Activated CD4-positive, CD25-positive, alpha-beta regulatory T cell treated with anti-CD3 and anti-CD28 coated beads, Interleukin-2, amount 50 U/mL, for 16 hours (primary cell): ENCODE measurements around the gene LZTFL1.
"Not testable (repeated sequence)": the region's sequence is repeated elsewhere in the genome, so short reads cannot be mapped to it uniquely, and the experiment has no call there.

ENCODE experiments used
- DNase-seq: peaks from one replicate; pipeline ENCODE4 v3.0.0-alpha.2; 2020; ENCODE audit warnings: low read depth, low spot score

Gene LZTFL1

DNA sequence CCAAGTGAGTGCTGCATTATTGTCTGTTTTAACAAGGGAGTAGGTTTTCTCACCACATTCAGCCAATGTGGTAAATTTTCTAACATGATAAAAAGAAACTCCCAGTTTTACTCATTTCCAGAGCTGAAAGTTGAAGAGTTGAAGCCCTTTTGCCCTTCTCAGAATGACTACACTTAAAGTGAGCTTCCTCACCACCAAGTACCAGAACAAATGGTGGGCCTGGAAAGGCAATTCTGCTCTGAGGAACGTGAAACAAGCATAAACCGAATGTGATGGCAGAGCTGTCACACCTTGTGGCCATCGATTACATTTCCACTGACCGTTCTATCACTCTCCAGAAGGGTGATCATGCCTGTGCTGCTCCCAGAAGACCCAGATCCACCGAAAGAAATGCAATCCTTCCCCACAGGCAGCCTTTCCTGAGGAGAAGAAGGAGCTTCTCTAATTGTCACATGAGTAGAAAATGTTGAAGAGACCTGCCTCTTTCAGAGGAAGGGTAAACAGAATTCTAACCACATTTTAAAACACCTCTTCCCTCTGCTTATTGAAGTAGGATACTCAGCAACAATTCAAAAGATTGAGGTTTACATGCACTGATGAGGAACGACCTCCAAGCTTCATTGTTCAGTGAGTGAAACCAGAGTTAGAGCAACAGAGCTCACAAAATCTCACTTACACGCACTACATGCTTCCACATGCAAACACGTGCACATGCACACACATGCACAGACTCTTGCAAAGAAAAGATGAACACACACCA lies 23.0 kb upstream of the LZTFL1 start:
- DNase-seq, result no peak

DNA sequence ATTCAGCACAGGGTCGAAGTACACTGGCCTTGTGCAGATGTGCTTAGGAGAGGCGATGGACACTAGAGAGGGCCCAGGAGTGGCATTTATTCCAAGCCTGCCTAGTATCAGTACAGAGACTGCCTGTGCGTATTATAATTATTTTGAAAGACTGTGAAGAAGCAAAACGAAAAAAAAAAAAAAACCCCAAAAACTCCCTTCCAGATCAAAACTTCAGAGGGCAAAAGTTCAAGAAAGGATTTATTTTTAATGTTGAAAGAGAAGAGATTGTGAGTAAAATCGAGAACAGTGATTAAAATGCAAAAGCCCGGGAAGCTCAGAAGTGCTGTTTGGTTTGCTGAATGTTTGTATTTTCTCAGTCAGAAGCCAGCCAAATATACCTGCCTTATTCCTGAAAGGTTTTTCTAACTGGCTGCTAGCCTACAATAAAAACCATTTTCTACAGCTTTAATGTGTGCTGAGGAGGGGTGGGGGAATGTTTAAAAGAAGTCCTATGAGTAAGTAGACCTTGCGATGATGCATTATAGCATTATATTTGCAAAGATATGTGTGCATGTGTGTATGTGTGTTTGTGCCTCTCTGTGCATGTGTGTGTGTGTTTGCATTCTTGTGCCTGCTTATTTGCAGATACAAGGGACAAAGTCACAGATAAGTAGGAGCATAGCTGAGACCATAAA lies 19.3 kb upstream of the LZTFL1 start:
- DNase-seq, result no peak

DNA sequence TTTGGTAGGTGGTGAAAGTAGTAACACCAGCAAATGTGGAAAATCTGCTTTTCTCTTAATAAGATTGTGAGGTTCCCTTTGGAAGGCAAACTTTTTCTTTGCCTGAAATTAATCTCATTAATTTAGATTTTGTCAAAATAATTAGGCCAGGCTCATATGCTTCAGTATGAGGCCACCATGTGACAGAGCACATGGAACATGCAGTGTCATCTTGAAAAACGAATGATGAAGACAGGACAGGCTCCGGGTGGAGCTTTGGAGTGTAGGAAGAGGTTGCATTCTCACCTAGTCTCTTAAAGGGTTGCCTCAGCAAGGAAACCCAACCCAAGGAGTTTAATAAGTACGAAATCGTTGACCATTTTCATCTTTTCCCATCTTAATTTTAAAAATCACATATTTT lies 18.6 kb upstream of the LZTFL1 start:
- DNase-seq, result no peak

GRCh38 chr3:45858809-45859543 lies 17.1 kb upstream of the LZTFL1 start:
- no peak for DNase-seq

- not testable (repeated sequence) for DNase-seq
Observed at GRCh38 chr3:45857024-45857423, 15.1 kb upstream of the LZTFL1 start.

DNA sequence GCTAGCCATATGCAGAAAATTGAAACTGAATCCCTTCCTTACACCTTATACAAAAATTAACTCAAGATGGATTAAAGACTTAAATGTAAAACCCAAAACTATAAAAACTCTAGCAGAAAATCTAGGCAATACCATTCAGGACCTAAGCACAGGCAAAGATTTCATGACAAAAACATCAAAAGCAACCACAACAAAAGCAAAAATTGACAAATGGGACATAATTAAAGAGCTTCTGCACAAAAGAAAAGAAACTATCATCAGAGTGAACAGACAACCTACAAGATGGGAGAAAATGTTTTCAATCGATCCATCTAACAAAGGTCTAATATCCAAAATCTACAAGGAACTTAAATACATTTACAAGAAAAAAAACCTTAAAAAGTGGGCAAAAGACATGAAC lies 14.4 kb upstream of the LZTFL1 start:
- not testable (repeated sequence) for DNase-seq

- no peak for DNase-seq
Observed at GRCh38 chr3:45852828-45853227, 10.9 kb upstream of the LZTFL1 start.

DNA sequence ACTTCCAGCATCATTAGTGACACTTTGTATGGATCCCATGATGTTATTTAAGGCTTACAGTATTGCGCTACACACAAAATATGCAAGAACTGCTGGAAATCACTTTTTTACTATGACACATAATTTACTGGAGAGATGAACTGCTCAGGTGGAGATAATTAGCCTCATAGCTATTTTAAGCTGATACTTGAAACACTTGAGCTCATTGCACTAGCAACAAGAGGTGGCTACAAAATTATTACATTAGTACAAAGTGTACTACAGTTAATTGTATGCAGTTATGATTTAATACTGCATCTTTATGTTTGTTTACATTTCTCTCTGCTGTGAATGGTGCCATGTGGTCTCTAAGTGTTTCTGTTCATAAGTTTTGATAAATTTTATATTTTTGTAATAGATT lies 6.5 kb upstream of the LZTFL1 start:
- DNase-seq, result no peak

DNA sequence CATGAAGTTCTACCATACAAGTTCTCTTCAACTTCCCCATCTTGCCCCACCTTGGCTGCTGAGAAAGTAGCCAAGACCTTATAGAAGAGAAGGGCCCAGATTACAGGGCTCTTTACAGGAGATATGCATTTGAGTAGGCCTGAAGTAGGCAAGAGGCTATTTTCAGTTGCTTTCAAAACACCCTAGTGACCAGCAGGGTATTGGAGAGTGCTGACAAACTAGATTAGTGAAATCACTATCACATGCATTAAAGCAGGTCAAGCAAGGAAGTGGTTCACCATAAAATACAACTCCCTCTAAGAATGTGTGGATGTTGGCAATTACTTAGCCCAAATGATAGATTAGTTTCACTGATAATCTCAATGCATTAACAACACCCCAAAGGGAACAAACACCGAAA lies 2.7 kb upstream of the LZTFL1 start:
- no peak for DNase-seq

GRCh38 chr3:45842851-45843625 lies 1.1 kb upstream of the LZTFL1 start:
- no peak for DNase-seq

DNA sequence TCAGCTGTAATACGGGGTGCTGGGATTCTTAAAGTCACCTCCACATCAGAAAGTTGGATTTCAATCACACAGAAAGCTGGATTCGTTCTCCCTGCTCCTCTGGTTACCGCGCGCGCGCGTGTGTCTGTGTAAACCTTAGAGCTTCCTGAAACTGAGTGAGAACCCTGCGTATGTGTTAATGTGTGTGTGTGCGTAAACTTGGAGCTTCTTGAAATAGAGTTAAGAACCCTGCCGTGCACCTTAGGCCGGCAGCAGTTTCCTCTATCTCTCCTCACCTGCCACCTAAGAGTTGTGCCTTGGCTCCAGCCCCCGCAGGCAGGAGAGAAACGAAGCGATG lies 531 bp downstream of the LZTFL1 start:
- DNase-seq, result no peak

- no peak for DNase-seq
Observed at GRCh38 chr3:45838466-45838865, 3.5 kb downstream of the LZTFL1 start.

DNA sequence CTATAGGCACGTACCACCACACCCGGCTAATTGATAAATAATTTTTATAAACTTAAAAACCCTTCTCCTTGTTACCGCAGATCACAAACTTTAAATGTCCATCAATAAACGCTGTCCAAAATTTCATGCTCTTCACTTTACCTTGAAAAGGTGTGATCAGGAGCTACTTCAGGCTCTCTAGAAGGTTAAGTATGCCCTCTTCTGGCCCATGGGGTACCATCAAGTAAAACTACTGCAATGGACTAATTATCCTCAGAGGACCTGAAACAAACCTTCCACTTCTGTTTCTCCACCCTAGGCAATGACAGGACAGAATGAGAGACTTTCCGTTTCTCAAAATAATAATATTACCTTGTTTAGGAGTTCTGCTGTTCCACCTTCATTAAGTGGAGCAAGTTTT lies 9.2 kb downstream of the LZTFL1 start:
- DNase-seq, result no peak

DNA sequence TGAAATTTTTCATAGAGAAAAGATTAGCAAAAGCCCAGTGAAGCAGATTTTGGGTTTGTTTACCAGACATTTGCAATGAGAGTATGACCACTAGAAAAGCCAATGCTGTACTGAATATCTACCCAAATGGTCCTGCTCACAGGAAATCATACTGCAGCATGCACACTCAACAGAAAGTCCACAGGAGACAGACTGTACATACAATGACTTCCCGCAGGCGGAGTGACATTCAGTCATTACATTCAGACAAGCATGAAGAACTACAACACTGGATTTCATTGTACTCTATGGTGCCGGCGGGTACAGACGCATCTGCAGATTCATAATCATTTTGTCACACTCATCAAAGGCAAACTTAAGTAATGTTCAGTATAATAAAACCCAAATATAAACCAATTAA lies 11.8 kb downstream of the LZTFL1 start:
- no peak for DNase-seq

GRCh38 chr3:45826908-45827307 lies 15.0 kb downstream of the LZTFL1 start:
- no peak for DNase-seq

DNA sequence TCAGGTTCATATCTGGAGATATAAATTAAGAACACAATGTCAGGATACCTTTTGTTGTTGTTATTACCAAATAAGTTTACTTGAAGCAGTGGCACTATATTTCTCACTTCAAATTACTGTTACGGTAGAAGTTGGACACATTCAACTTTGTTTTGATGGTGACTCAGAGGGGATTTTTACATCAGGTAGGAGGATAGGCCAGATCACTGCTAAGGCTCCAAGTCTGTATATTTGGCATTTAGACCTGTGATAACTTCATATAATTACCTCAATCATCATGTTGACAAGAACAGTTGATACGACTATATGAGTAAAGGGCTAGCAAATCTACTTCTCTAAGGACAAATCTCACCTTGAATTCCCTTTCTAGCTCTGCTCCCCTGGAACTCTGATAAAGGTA lies 15.6 kb downstream of the LZTFL1 start:
- no peak for DNase-seq

DNA sequence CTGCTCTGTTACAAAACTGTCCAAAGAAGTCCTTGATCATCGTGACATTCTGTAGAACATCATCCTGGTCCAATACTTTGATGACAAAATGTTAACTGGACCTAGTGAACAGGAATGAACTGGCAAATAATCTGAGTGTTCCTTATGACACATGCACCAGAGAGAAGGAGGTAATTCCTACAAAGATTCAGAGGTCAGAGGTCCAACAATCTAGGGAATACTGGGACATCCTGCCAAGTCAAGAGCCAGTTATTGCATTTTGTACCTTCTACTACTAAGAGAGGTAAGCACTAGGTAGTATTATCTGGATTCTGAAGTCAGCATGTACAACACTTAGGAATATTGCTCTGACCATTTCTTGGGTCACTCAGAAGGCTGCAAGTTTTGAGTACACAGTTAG lies 20.8 kb downstream of the LZTFL1 start:
- no peak for DNase-seq

DNA sequence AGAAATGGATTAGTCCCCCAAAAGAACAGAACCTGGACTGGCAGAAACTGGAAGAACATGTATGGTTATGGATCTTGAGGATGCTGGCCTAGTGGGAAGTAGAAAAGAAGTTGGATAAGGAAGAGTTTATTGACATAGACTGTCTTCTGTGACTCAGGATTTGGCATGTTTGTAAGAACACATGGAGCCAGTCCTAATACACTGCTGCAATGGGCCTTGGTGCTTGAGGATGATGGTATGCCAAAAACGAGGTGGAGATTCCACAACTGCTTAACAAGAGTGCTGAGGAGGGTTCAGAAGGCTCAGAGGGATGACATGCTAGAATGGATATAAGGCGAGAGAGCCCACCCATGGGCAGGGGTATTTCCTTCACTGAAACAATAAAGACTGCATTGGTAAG lies 22.4 kb downstream of the LZTFL1 start:
- DNase-seq, result no peak

- DNase-seq, result no peak
Observed at GRCh38 chr3:45817831-45818522, 23.9 kb downstream of the LZTFL1 start.

- DNase-seq, result no peak
Observed at GRCh38 chr3:45816544-45816943, 25.4 kb downstream of the LZTFL1 start.

DNA sequence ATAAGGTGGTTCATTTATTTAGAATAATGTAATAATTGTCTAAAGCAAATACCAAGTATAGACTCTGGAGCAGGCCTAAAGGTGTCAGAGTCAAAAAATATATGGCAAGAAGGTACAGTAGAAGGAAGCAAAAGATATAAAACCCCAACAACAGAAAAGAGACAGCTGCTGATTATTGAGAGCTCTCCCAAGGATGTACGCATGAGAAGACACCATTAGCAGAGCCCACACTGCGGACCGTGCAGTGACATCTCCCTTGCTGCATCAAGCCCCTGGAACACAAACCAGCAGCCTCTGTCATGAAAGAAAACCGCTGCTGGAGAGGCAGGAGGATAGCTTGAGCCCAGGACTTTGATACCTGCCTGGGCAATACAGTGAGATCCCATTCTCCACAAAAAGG lies 27.6 kb downstream of the LZTFL1 start:
- no peak for DNase-seq
